K562 (cell line): ENCODE measurements around the gene ATXN2L. TPM values are rescaled to one million over a fixed set of nuclear protein-coding genes. Genes with fewer than 3 reads are reported as not detected.

Experiments used
- ATAC-seq: fragments of 200-7000 bp; cut with Tn5 transposase; 3 replicates; pipeline ENCODE4 v1.9.1; 2020; ENCODE audit warnings: moderate library complexity
- BruUV-seq: library from RNA; stranded (reverse); fragments of 400-500 nt; replicated peaks from 2 replicates; lab custom pipeline; 2021; lab: Mats Ljungman, UMichigan
- CTCF ChIA-PET: fragments of 300-600 bp; formaldehyde crosslinking; extraction: SDS; loops from one replicate; lab custom pipeline; 2021; ENCODE audit warnings: low intra/inter-chr PET ratio; lab: Yijun Ruan, JAX
- POLR2A ChIA-PET: fragments of 300-600, 350-650 bp; sonication (Branson Sonifier 250); formaldehyde crosslinking; extraction: SDS; loops from one replicate; lab custom pipeline; 2021; ENCODE audit warnings: antibody characterized with exemption, inconsistent platforms; lab: Yijun Ruan, JAX
- DNase-seq, 4 experiments: peaks; one replicate each; pipeline versions ENCODE4 v3.0.0 to v3.0.0-alpha.2; 2011 to 2018; ENCODE audit warnings: low spot score in 3 of 4, mixed read lengths in 3 of 4; ENCODE audit errors: extremely low read depth in 1 of 4
- FAIRE-seq: peaks from 2 replicates; lab custom pipeline; 2011; peaks lifted over from hg19 to GRCh38; lab: Jason Lieb, UNC
- H2AFZ ChIP-seq: 2 replicates; pipeline ENCODE4 v1.6.0; 2011; ENCODE audit warnings: low read depth, low read length, control low read depth, inconsistent platforms
- H3K27ac ChIP-seq: fragments of 200-600 bp; 3 replicates; pipeline ENCODE4 v1.8.0; 2011; ENCODE audit warnings: low read depth, mild to moderate bottlenecking, control low read depth, inconsistent platforms, low read length, moderate library complexity, mixed read lengths; ENCODE audit errors: extremely low read depth
- H3K27me3 ChIP-seq, 2 experiments: fragments of 300-600 bp in 1 of 2; 2 replicates in 1 of 2; 3 replicates in 1 of 2; pipeline versions ENCODE4 v1.6.0 to v1.8.0; 2011; ENCODE audit warnings: inconsistent platforms in 2 of 2, low read length in 2 of 2, mild to moderate bottlenecking in 1 of 2, mixed read lengths in 1 of 2, moderate library complexity in 1 of 2; ENCODE audit not compliant: control insufficient read depth in 2 of 2, insufficient read depth in 2 of 2
- H3K36me3 ChIP-seq: fragments of 300-600 bp; 3 replicates; pipeline ENCODE4 v1.8.0; 2011; ENCODE audit warnings: mild to moderate bottlenecking, low read length, inconsistent platforms; ENCODE audit not compliant: control insufficient read depth, insufficient read depth
- H3K4me1 ChIP-seq, 2 experiments: fragments of 200-600 bp in 1 of 2; replicated peaks in 1 of 2; 2 replicates in 1 of 2; 3 replicates in 1 of 2; pipeline versions ENCODE4 v1.5.1 to v1.8.0; 2011; ENCODE audit warnings: inconsistent platforms in 2 of 2, low read length in 2 of 2, mild to moderate bottlenecking in 1 of 2, mixed read lengths in 1 of 2, moderate library complexity in 1 of 2; ENCODE audit not compliant: control insufficient read depth in 2 of 2, insufficient read depth in 2 of 2
- H3K4me2 ChIP-seq: 2 replicates; pipeline ENCODE4 v1.6.1; 2011; ENCODE audit warnings: low read length, control low read depth, inconsistent platforms, mixed read lengths; ENCODE audit not compliant: insufficient read depth
- H3K4me3 ChIP-seq: fragments of 200-600 bp; sonication (generic), shearing (Covaris generic); 2 replicates; pipeline ENCODE4 v1.5.1; 2016; ENCODE audit warnings: control low read depth, inconsistent platforms
- H3K79me2 ChIP-seq: fragments of 200-600 bp; 3 replicates; pipeline ENCODE4 v1.8.0; 2011; ENCODE audit warnings: low read length, inconsistent platforms; ENCODE audit not compliant: control insufficient read depth, insufficient read depth
- H3K9ac ChIP-seq, 2 experiments: 2 replicates each; pipeline versions ENCODE4 v1.6.0 to v1.6.1; 2011; ENCODE audit warnings: low read depth in 2 of 2, low read length in 2 of 2, control low read depth in 1 of 2, inconsistent platforms in 1 of 2, mild to moderate bottlenecking in 1 of 2, mixed read lengths in 1 of 2; ENCODE audit not compliant: insufficient read depth in 1 of 2
- H3K9me1 ChIP-seq: one replicate; pipeline ENCODE4 v1.6.0; 2011; ENCODE audit warnings: inconsistent platforms, mild to moderate bottlenecking, low read length, moderate library complexity; ENCODE audit not compliant: control insufficient read depth, insufficient read depth
- H3K9me3 ChIP-seq: replicated peaks from 2 replicates; pipeline ENCODE4 v1.5.1; 2011; ENCODE audit warnings: low read depth, low read length, inconsistent platforms; ENCODE audit not compliant: control insufficient read depth, insufficient read depth
- H4K20me1 ChIP-seq: replicated peaks from 2 replicates; pipeline ENCODE4 v1.6.1; 2011; ENCODE audit warnings: low read length, inconsistent platforms, mixed read lengths; ENCODE audit not compliant: control insufficient read depth, insufficient read depth
- CHD1 ChIP-seq: fragments of 200-600 bp; sonication (generic); IDR thresholded peaks from one replicate; pipeline ENCODE4 v1.6.1; 2012; ENCODE audit warnings: mild to moderate bottlenecking, moderate library complexity, low read length, inconsistent platforms
- CSDE1 ChIP-seq, 2 experiments: fragments of 450-650 bp; IDR thresholded peaks; 2 replicates each; pipeline ENCODE4 v1.6.1; 2016; ENCODE audit warnings: mild to moderate bottlenecking in 1 of 2
- E4F1 ChIP-seq: fragments of 250-450 bp; sonication (Bioruptor Pico); IDR thresholded peaks from 2 replicates; pipeline ENCODE4 v1.5.0; 2021; ENCODE audit warnings: mild to moderate bottlenecking, borderline replicate concordance
- ELF2 ChIP-seq: fragments of 250-450 bp; sonication (Bioruptor Pico); IDR thresholded peaks from 2 replicates; pipeline ENCODE4 v1.5.0; 2021; ENCODE audit warnings: mild to moderate bottlenecking
- FIP1L1 ChIP-seq: fragments of 200-400 bp; formaldehyde crosslinking; IDR thresholded peaks from 2 replicates; pipeline ENCODE4 v1.6.1; 2018; ENCODE audit warnings: mild to moderate bottlenecking, low read depth, low read length; ENCODE audit not compliant: poor library complexity, severe bottlenecking
- FOXA1 ChIP-seq: fragments of 450-650 bp; IDR thresholded peaks from 2 replicates; pipeline ENCODE4 v1.6.1; 2016; ENCODE audit warnings: mild to moderate bottlenecking, borderline replicate concordance
- L3MBTL2 ChIP-seq: fragments of 450-650 bp; IDR thresholded peaks from 2 replicates; pipeline ENCODE4 v1.6.1; 2016; ENCODE audit warnings: mild to moderate bottlenecking, moderate library complexity
- MBD1 ChIP-seq: fragments of 250-450 bp; sonication (Bioruptor Pico); IDR thresholded peaks from 2 replicates; pipeline ENCODE4 v1.8.0; 2022; ENCODE audit warnings: inconsistent platforms
- MXD1 ChIP-seq: fragments of 250-450 bp; sonication (Bioruptor Pico); IDR thresholded peaks from 2 replicates; pipeline ENCODE4 v1.8.0; 2021; ENCODE audit warnings: borderline replicate concordance, mild to moderate bottlenecking, moderate library complexity; ENCODE audit not compliant: poor library complexity, severe bottlenecking
- NCOR1 ChIP-seq: fragments of 450-650 bp; IDR thresholded peaks from 2 replicates; pipeline ENCODE4 v1.6.1; 2016; ENCODE audit warnings: mild to moderate bottlenecking, moderate library complexity
- RB1 ChIP-seq: fragments of 450-650 bp; IDR thresholded peaks from 2 replicates; pipeline ENCODE4 v1.6.1; 2017; ENCODE audit warnings: low read depth, mild to moderate bottlenecking
- SFPQ ChIP-seq: fragments of 200-400 bp; formaldehyde crosslinking; IDR thresholded peaks from 2 replicates; pipeline ENCODE4 v1.6.1; 2017; ENCODE audit warnings: mild to moderate bottlenecking, low read depth, low read length, moderate library complexity
- TEAD2 ChIP-seq: fragments of 450-650 bp; IDR thresholded peaks from 2 replicates; pipeline ENCODE4 v1.6.1; 2016; ENCODE audit warnings: missing genetic modification characterization, control low read depth, missing compliant biosample characterization
- ZNF274 ChIP-seq: IDR thresholded peaks from 2 replicates; pipeline ENCODE4 v1.6.1; 2011; ENCODE audit warnings: low read depth, mild to moderate bottlenecking, low read length, moderate library complexity, borderline replicate concordance
- WGBS: fragments of 100-300 bp; shearing (Covaris generic); methylation state at CpG from one replicate; pipeline ENCODE4 v1.1.6; 2016; ENCODE audit warnings: low coverage, mixed read lengths; ENCODE audit not compliant: insufficient coverage; ENCODE audit errors: missing lambda C conversion rate; 5-methylcytosine and 5-hydroxymethylcytosine counted together
- in situ Hi-C: fragments of 300-500 bp; cut with MboI; formaldehyde crosslinking; loops from 4 replicates; pipeline ENCODE4 v1.15.0; 2018; ENCODE audit warnings: inconsistent platforms, mixed read lengths
- intact Hi-C: fragments of 100-400 bp; cut with micrococcal nuclease; formaldehyde crosslinking; loops from 2 replicates; pipeline ENCODE4 v1.14.2; 2022
- polyA plus RNA-seq, 8 experiments: library from polyadenylated mRNA; depleted of rRNA in 4 of 8; stranded (reverse) in 5 of 8; unstranded in 3 of 8; fragments of >200 nt; fragmentation: Nextera tagmentation in 2 of 8; fragmentation: Illumina TruSeq in 1 of 8; extraction: Ambion mirVana in 2 of 8; extraction: Trizol in 1 of 8; gene quantifications; 2 replicates each; pipeline versions ENCODE4 v1.2.1 to v1.2.3, GENCODE V29; 2011 to 2014; ENCODE audit warnings: inconsistent platforms in 1 of 8, missing spikeins in 1 of 8
- total RNA-seq, 7 experiments: library from RNA; depleted of rRNA in 6 of 7; stranded (reverse); fragments of >200 nt in 6 of 7; fragmentation: Illumina TruSeq in 2 of 7; extraction: Trizol in 2 of 7; gene quantifications; 2 replicates each; pipeline versions ENCODE4 v1.2.1 to v1.2.3, GENCODE V29; 2011 to 2021; ENCODE audit warnings: low replicate concordance in 1 of 7

Gene ATXN2L
- total and polyA plus RNA-seq, 9 of the 15 experiments (the other 6 are each of a cell fraction or from before 2014, with no cell fraction given): 3.8 to 280 (median 37.2) TPM

- peaks cover 70% of the 10 kb centered on the region for H3K79me2 ChIP-seq
- no peak overlapping the region; the same call in 1 of the 2 replicates for H2AFZ ChIP-seq
- ChIA-PET CTCF (no interaction called here), POLR2A (interaction anchor here (0.6 to 2.6 kb wide), 7 partner anchors 8 to 122 kb away, joined by 3 to 11 read pairs (median 3); partner anchors contain the start of gene TUFM)
- no peaks in the 10 kb centered on the region for H3K27me3 ChIP-seq
- peak overlapping the region; percentile 99 for H3K4me3 ChIP-seq
- peaks cover 52% of the 10 kb centered on the region for H3K36me3 ChIP-seq
- peak overlapping the region; percentile 99 for H3K27ac ChIP-seq
- in situ Hi-C loops (no loop called here), intact Hi-C loops (no loop called here)
- ATAC-seq: peak; percentile 3
- H3K4me2 ChIP-seq: peak overlapping the region; percentile 99; the same call in 1 of the 2 replicates
- peaks cover 11% of the 10 kb centered on the region for H3K9me3 ChIP-seq
- H3K9me1 ChIP-seq: no peaks in the 10 kb centered on the region
- no TSS peak for BruUV-seq
- FAIRE-seq: no peak
- H4K20me1 ChIP-seq: peaks cover 3% of the 10 kb centered on the region; the same call in 1 of the 2 replicates
- peak overlapping the region; percentile 98 to 99 for H3K9ac ChIP-seq
- peaks cover 16 to 24% of the 10 kb centered on the region in 2 experiments for H3K4me1 ChIP-seq
- WGBS: 0% methylated on average over 21 of the region's 62 CpGs
- DNase-seq: no peak
- TF ChIP-seq L3MBTL2 (no peak), CSDE1 (IDR thresholded peaks at IDR 0.05) (no peak), MBD1 (CRISPR knock-in tag) (no peak), NCOR1 (no peak), TEAD2 (tag) (no peak), FIP1L1 (peak; percentile 86), E4F1 (CRISPR knock-in tag) (no peak; the same call in 1 of the 2 replicates), ZNF274 (no peak), RB1 (no peak), MXD1 (no peak), SFPQ (no peak), FOXA1 (no peak), ELF2 (no peak), CHD1 (peak; percentile 98)
Measured at GRCh38 chr16:28823291-28823872, 583 bp downstream of the ATXN2L start.
